ENCODE results near the gene MICA.
A peak's percentile ranks its signal among the peaks of the same experiment; 100 is the strongest.
"Not testable (repeated sequence)": the region's sequence is repeated elsewhere in the genome, so short reads cannot be mapped to it uniquely, and the experiment has no call there.

Gene MICA

DNA sequence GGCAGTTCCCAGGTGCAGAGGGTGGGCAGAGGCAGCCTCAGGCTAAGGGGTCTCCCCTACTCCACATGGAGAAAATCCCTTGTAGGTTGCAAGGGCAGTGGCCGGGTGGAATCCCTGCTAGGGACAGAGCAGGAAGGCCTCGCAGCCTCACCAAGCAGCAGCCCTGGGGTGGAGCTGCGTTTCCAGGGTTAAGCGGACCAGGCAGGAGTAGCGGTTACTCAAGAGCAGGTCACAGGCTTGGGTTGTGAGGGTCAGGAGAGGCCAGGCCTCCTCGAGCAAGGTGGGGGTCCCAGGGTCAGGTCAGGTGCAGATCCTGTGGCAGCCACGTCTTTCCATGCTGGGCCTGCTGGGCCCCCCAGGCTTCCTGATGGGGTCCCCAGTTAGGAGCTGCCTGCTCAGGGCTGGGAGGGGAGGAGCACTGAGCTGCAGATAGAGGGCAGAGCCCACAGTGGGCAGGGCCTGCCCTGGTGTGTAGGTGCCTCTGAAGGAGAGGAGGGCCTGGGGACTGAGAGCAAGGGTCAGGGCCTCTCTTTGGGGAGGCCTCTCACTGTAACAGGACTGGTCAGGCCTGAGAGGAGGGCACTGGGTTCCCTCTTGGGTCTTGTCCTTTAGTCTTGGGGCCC, 10.9 kb downstream of the MICA start:
- DNase-seq, result not testable (repeated sequence)

DNA sequence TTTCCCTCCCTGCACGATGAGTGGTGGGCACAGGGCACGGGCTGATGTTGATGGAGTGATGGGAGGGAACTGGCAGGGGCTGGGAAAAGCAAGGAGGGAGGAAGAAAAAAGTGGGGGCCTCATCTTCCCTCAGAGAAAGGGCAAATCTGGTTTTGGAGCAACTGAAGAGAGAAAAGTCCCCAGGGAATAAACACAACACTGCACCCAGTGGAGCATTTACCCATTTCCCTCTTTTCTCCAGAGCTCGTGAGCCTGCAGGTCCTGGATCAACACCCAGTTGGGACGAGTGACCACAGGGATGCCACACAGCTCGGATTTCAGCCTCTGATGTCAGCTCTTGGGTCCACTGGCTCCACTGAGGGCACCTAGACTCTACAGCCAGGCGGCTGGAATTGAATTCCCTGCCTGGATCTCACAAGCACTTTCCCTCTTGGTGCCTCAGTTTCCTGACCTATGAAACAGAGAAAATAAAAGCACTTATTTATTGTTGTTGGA, 11.4 kb downstream of the MICA start:
- no peak for DNase-seq

DNA sequence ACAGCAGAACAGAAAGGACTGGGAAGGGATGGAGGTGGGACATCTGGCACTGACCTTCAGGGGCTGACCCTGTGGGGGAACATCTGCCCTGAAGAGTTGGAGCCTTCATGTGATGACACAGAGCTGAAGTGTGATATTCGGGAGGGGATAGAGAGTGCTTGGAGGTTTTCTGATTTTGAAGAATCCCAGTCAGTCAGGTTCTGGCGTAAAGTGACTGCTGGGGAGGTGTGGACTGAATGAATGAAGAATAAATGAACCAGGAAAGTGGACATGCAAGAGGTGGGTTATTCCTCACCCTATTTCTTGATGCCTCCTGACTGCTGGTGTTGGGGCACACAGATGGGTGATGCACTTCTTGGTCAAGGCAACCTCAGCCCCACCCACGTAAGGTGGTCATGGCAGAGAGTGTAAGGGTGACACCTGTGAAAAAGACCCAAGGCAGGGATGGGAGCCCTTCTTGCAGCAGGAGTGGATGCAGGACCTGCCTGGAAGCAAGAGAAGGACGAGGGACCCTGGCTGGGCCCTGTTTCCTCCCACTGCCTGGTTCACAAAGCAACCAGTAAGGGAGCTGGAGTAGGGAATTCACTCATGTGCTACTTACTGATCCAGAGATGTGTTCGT, 13.1 kb downstream of the MICA start:
- no peak for DNase-seq

DNA sequence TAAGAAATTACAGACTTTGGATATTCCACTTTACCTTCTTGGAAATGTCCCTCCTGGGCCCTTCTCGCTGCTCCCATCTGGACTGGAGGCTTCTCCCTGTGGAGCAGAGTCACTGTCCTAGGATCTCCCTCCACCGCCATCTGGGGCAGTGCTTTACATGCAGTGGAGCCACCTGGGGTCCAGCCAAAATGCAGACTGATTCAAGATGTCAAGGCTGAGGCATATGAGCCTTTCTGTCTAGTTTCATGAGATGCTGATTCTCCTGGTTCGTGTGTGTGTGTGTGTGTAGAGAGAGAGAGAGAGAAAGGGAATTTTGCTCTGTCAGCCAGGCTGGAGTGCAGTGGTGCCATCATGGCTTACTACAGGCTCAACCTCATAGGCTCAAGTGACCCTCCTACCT, 14.9 kb downstream of the MICA start:
- DNase-seq, result no peak

GRCh38 chr6:31419842-31420241, 16.4 kb downstream of the MICA start:
- DNase-seq, result no peak

DNA sequence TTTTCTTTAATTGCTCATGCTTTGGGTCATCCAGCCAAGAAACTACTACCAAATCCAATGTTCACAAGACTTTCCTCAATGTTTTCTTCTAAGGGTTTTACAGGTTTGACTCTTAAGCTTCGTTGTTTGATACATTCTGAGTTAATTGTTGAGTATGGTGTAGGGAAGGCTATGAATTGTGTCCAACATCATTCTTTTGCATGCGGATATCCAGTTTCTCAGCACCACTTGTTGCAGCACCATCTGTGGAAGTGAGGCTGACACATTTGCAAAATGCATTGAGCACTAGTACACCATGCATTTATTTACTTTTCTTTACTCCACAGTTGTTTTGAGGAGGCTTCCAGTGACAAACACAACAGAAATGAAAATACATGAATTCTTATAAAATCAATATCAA, 17.2 kb downstream of the MICA start:
- DNase-seq, result no peak

- DNase-seq, result no peak
Observed at GRCh38 chr6:31422587-31422986, 19.2 kb downstream of the MICA start.

DNA sequence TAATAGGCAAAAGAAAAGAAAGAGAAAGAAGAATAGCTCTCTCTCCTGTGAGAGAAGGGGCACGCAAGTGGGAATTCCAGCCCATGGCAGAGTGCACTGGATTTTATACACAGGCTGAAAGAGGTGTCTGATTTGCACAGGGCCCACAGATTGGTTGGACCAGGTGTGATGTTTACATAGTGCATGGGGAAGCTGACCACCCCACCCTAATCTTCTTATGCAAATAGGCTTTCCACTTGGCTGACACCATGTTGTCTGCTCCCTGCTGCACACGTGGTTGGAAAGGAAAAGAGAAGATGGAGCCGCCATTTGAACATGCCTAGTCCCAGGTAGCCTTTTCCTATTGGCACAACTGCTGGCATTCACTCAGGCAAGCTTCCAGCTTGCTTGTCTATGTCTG, 20.2 kb downstream of the MICA start:
- DNase-seq, result no peak

DNA sequence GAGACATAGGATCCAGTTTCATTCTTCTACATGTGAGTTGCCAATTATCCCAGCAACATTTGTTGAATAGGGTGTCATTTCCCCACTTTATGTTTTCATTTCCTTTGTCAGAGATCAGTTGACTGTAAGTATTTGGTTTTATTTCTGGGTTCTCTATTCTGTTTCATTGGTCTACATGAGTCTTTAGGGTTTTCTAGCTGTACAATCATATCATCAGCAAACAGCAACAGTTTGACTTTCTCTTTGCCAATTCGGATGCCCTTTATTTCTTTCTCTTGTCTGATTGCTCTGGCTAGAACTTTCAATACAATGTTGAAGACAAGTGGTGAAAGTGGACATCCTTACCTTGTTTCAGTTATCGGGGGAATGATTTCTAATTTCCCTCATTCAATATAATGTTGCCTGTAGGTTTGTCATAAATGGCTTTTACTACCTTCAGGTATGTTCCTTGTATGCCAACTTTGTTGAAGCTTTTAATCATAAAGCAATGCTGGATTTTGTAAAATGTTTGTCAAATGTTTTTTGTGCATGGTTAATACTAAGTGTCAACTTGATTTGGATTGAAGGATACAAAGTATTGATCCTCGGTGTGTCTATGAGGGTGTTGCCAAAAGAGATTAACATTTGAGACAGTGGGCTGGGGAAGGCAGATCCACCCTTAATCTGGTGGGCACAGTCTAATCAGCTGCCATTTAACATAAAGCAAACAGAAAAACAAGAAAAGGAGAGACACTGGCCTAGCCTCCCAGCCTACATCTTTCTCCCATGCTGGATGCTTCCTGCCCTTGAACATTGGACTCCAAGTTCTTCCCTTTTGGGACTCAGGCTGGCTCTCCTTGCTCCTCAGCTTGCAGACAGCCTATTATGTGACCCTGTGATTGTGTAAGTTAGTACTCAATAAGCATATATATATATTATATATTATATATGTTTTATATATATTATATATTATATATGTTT, 23.3 kb downstream of the MICA start:
- no peak for DNase-seq

DNA sequence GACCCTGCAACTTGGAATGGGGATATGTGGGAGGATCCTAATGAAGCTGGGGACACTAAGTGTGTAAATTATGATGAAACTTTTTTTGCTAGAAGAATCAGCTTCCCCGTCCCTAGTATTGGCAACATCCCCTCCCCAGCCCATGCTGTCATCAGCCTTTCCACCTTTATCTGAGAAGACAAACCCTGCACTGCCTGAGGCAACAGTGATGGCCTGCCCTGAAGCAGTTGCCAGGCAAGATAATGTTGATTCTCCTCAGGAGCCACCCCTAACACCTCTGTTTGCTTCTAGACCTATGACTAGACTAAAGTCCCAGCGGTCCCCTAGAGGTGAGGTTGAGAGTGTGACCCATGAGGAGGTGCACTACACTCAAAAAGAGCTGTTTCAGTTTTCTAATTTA, 27.1 kb downstream of the MICA start:
- no peak for DNase-seq

DNA sequence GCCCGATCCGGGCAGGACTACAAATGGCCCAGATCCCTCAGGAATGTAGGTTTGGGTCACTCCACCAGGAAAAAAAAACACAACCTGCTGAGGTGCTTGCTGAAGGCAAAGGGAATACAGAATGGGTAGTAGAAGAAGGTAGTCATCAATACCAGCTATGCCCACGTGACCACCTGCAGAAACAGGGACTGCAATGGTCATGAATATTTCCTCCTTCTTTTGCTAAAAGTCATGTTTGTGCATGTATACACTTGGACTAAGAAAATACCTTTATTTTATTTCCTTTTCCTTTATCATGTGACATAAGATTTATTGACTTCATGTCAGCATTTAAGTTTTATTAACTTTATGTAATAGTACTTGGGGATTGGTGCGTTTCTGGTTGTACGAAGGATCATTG, 31.7 kb downstream of the MICA start:
- not testable (repeated sequence) for DNase-seq

DNA sequence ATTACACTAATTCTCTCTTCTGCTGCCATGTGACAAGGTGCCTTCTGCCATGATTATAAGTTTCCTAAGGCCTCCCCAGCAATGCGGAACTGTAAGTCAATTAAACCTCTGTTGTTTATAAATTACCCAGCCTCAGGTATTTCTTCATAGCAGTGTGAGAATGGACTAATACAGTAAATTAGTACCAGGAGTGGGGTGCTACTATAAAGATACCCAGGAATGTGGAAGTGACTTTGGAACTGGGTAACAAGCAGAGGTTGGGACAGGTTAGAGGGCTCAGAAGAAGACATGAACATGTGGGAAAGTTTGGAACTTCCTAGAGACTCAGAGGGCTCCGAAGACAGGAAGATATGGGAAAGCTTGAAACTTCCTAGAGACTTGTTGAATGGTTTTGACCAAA, 34.8 kb downstream of the MICA start:
- DNase-seq, result no peak

GRCh38 chr6:31438677-31439076, 35.3 kb downstream of the MICA start:
- no peak for DNase-seq

DNA sequence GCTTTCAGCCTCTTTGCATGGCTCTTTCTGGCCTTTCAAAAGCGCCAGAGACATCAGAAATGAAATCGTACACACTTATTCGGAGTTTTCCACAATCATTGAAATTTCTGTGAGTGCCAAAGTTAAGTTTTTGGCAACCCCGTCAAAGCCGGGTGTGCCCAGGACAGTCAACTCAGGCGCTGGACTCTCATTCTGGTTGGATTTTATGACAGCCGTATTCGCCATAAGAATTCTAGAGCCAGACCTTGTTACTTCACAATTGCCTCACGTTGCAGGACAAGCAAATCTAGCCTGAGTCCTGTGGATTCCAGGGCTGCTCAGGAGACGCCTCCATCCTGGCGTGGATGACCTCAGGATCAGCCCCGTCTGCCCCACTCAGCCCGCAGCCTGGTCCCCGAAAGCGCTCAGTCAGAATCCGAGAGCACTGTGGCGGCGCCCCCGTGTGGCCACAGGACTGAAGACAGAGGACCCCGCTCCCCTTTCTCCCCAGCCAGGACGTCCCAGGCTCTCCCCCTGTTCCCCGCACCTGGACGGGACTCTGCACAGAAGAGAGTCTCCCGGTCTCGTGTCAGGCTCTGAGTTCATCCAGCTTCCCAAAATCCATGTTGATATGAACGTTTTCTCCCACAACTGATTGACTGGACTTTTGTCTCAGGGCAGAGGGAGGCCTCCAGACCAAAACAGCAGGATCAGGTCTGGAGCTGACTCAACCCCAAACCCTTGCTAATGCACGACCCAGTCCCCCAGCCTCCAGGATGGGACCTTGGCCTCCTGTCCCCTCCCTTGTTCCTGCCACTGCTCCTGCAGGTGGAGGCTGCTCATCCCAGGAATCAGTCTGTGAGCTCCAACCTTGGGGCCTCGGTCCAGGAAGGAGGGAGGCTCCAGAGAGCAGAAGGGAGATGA, 38.2 kb downstream of the MICA start:
- DNase-seq, result no peak

GRCh38 chr6:31446481-31446880, 43.1 kb downstream of the MICA start:
- no peak for DNase-seq

GRCh38 chr6:31446999-31447789, 43.8 kb downstream of the MICA start:
- not testable (repeated sequence) for DNase-seq

- DNase-seq, result no peak
Observed at GRCh38 chr6:31450751-31451150, 47.4 kb downstream of the MICA start.

- DNase-seq, result no peak
Observed at GRCh38 chr6:31452859-31453258, 49.5 kb downstream of the MICA start.

DNA sequence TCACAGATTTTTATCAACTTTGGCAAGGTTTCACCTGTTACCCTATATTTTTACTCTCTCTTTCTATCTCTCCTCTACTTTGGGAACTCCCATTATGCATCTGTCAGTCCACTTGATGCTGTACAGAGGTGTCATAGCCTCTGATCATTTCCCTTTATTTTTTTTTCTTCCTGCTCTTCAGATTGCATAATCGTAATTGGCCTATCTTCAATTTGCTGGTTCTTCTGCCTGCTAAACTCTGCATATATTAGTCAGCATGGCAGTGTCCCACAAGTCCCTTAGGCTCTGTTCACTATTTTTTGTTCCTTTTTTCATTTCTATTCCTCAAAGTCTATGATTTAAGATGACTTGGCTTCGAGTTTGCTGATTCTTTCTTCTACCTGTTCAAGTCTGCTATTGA, 49.9 kb downstream of the MICA start:
- DNase-seq, result peak; percentile 64

GRCh38 chr6:31459864-31460263, 56.5 kb downstream of the MICA start:
- DNase-seq, result not testable (repeated sequence)

- DNase-seq, result no peak
Observed at GRCh38 chr6:31460361-31461025, 57.1 kb downstream of the MICA start.

All from SIG-M5 (cell line).